WTC11 (cell line): ENCODE results near the gene TGFBI.

Source experiments
- CREB1 ChIP-seq: sonication (generic); formaldehyde crosslinking; IDR thresholded peaks from 2 replicates; pipeline ENCODE4 v1.8.0; 2023; ENCODE audit warnings: mild to moderate bottlenecking, missing genetic modification reagents
- FOXK1 ChIP-seq: sonication (generic); formaldehyde crosslinking; IDR thresholded peaks from 2 replicates; pipeline ENCODE4 v1.8.0; 2022; ENCODE audit warnings: mild to moderate bottlenecking, moderate library complexity, missing genetic modification reagents
- FOXP1 ChIP-seq: sonication (generic); formaldehyde crosslinking; IDR thresholded peaks from 2 replicates; pipeline ENCODE4 v1.8.0; 2022; ENCODE audit warnings: missing genetic modification reagents, mild to moderate bottlenecking, moderate library complexity, borderline replicate concordance
- NFYB ChIP-seq: sonication (generic); formaldehyde crosslinking; conservative IDR thresholded peaks from 2 replicates; pipeline ENCODE4 v1.8.0; 2022; ENCODE audit warnings: low read depth, missing genetic modification reagents
- PRRX2 ChIP-seq: fragments of 250-450 bp; sonication (Bioruptor Pico); IDR thresholded peaks from 2 replicates; pipeline ENCODE4 v1.8.0; 2021; ENCODE audit warnings: mild to moderate bottlenecking
- TCF7 ChIP-seq: sonication (generic); formaldehyde crosslinking; IDR thresholded peaks from 2 replicates; pipeline ENCODE4 v1.8.0; 2022; ENCODE audit warnings: mild to moderate bottlenecking, low read depth, missing genetic modification reagents, moderate library complexity
- ZNF232 ChIP-seq: sonication (generic); formaldehyde crosslinking; IDR thresholded peaks from 2 replicates; pipeline ENCODE4 v1.8.0; 2022; ENCODE audit warnings: mild to moderate bottlenecking, missing genetic modification reagents
- TF ChIP-seq, protein P1 (sequence below): sonication (generic); formaldehyde crosslinking; IDR thresholded peaks from 2 replicates; pipeline ENCODE4 v1.8.1; 2022; ENCODE audit warnings: low read depth, missing genetic modification reagents, borderline replicate concordance
- TF ChIP-seq, protein P2 (sequence below): fragments of 200-600 bp; IDR thresholded peaks from 2 replicates; pipeline ENCODE4 v1.8.0; 2022; ENCODE audit warnings: antibody characterized with exemption
- TF ChIP-seq, protein P3 (sequence below): sonication (generic); formaldehyde crosslinking; IDR thresholded peaks from 2 replicates; pipeline ENCODE4 v1.8.1; 2022; ENCODE audit warnings: mild to moderate bottlenecking, missing genetic modification reagents, moderate library complexity, borderline replicate concordance

DNA sequence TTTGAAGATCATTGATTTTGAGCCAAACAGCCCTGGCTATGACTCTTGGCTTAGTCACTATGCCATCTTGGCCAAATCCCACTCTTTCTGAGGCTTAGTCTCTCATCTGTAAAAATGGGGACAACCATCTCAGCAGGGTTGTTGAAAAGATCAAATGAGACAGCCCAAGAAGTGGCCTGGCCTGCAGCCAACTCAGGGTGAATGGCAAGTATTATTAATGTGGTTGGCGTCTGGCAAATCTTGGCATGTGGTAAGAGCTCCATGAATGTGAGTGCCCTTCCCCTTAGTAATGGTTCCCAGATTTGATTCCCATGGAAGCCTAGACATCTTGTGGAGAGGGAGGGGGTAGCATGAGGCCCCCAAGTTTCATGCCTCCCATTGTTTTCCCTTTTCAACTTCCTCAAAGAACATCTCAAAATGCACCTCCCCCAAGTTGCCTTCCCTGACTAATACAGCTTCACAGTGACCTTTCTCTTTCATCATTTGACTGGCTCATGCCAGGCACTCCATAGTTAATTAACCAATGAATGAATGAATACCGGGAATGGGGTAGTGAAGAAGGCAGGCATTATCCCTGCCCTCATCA lies 11.8 kb upstream of the TGFBI start:
- TF ChIP-seq PRRX2 (no peak), FOXK1 (CRISPR knock-in tag) (no peak), ZNF232 (CRISPR knock-in tag) (no peak), CREB1 (CRISPR knock-in tag) (no peak), FOXP1 (CRISPR knock-in tag) (no peak), TCF7 (no peak), NFYB (CRISPR knock-in tag) (no peak)
- TF ChIP-seq, protein P1, sequence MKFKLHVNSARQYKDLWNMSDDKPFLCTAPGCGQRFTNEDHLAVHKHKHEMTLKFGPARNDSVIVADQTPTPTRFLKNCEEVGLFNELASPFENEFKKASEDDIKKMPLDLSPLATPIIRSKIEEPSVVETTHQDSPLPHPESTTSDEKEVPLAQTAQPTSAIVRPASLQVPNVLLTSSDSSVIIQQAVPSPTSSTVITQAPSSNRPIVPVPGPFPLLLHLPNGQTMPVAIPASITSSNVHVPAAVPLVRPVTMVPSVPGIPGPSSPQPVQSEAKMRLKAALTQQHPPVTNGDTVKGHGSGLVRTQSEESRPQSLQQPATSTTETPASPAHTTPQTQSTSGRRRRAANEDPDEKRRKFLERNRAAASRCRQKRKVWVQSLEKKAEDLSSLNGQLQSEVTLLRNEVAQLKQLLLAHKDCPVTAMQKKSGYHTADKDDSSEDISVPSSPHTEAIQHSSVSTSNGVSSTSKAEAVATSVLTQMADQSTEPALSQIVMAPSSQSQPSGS (CRISPR knock-in tag) = no peak
- TF ChIP-seq, protein P2, sequence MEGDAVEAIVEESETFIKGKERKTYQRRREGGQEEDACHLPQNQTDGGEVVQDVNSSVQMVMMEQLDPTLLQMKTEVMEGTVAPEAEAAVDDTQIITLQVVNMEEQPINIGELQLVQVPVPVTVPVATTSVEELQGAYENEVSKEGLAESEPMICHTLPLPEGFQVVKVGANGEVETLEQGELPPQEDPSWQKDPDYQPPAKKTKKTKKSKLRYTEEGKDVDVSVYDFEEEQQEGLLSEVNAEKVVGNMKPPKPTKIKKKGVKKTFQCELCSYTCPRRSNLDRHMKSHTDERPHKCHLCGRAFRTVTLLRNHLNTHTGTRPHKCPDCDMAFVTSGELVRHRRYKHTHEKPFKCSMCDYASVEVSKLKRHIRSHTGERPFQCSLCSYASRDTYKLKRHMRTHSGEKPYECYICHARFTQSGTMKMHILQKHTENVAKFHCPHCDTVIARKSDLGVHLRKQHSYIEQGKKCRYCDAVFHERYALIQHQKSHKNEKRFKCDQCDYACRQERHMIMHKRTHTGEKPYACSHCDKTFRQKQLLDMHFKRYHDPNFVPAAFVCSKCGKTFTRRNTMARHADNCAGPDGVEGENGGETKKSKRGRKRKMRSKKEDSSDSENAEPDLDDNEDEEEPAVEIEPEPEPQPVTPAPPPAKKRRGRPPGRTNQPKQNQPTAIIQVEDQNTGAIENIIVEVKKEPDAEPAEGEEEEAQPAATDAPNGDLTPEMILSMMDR = no peak
- TF ChIP-seq, protein P3, sequence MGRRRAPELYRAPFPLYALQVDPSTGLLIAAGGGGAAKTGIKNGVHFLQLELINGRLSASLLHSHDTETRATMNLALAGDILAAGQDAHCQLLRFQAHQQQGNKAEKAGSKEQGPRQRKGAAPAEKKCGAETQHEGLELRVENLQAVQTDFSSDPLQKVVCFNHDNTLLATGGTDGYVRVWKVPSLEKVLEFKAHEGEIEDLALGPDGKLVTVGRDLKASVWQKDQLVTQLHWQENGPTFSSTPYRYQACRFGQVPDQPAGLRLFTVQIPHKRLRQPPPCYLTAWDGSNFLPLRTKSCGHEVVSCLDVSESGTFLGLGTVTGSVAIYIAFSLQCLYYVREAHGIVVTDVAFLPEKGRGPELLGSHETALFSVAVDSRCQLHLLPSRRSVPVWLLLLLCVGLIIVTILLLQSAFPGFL (CRISPR knock-in tag) = no peak
